ENCODE data around the gene WWC1.

- no peak for TF ChIP-seq POLR2A (IDR thresholded peaks at IDR 0.05; ENCODE audit: low read depth, low read length)
- no peak for TF ChIP-seq POLR2AphosphoS5 (IDR thresholded peaks at IDR 0.05; ENCODE audit: low read depth, low read length)
- no peak for TF ChIP-seq TAF1 (IDR thresholded peaks at IDR 0.05; ENCODE audit: low read depth, low read length)
Observed at GRCh38 chr5:168266016-168266415, 25.4 kb upstream of the WWC1 start.

Data from GM12891 (cell line).